GM23248 (cell line): ENCODE data around the gene CERK.

ENCODE experiments used
- EZH2 ChIP-seq: fragments of 200-600 bp; sonication (generic); IDR thresholded peaks from 2 replicates; pipeline ENCODE4 v1.6.1; 2018; ENCODE audit warnings: antibody characterized with exemption, mild to moderate bottlenecking; ENCODE audit not compliant: insufficient read depth, poor library complexity, severe bottlenecking
- EZH2phosphoT487 ChIP-seq: fragments of 200-600 bp; sonication (generic); IDR thresholded peaks from 2 replicates; pipeline ENCODE4 v1.6.1; 2018; ENCODE audit warnings: antibody characterized with exemption, moderate library complexity, mild to moderate bottlenecking, low read depth; ENCODE audit not compliant: insufficient read depth

GRCh38 chr22:46674906-46675305, 63.1 kb downstream of the CERK start:
- no peak for TF ChIP-seq EZH2
- no peak for TF ChIP-seq EZH2phosphoT487
